ENCODE results near the gene HMGN5.

HMGN5 gene

DNA sequence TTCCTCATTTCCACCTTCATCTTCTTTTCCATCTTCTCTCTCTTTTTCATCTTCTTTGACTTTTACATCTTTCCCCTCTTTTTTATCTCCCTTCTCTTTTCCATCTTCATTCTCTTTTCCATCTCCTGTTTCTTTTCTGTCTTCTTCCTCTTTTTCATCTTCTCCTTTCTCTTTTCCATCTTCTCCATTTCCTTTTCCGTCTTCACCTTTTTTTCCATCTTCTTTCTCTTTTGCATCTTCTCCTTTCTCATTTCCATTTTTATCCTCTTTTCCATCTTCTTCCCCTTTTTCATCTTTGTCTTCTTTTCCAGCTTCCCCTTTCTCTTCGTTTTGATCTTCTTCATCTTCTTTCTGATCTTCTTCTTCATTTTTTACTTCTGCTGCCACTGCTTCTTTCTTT is 87.0 kb downstream of the HMGN5 start:
- DNase-seq, result no peak

- DNase-seq, result no peak
Measured at GRCh38 chrX:81110286-81110685, 91.4 kb downstream of the HMGN5 start.

DNA sequence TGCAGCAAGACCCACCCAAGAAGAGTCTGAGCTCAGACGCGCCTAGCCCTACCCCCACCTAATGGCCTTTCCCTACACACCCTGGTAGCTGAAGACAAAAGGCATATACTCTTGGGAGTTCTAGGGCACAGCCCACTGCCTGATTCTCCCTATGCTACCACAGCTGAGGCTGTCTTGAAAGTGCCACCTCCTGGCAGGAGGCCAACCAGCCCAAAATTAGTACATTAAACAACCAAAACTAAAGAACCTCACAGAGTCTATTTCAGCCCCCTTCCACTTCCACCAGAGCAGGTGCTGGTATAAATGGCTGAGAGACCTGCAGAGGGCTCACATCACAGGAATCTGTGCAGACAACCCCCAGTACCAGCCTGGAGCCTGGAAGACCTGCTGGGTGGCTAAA is 119.1 kb downstream of the HMGN5 start:
- no peak for DNase-seq

Data from activated CD4-positive, alpha-beta T cell treated with anti-CD3 and anti-CD28 coated beads, Interleukin-2, amount 50 U/mL, for 1 hour (primary cell).